Right ventricle myocardium inferior (tissue), 1 donor: ENCODE data around the gene STK25. TPM values are rescaled to one million over a fixed set of nuclear protein-coding genes. Genes with fewer than 3 reads are reported as not detected.
"Not testable (repeated sequence)": the region's sequence is repeated elsewhere in the genome, so short reads cannot be mapped to it uniquely, and the experiment has no call there.

Source experiments
- ATAC-seq: fragments of 200-7000 bp; cut with Tn5 transposase; one replicate; pipeline ENCODE4 v1.9.1; 2020; ENCODE audit warnings: mild to moderate bottlenecking, moderate library complexity
- DNase-seq: peaks from one replicate; pipeline ENCODE4 v3.0.0; 2021; ENCODE audit errors: missing footprints
- intact Hi-C: fragments of 100-400 bp; cut with DNase I; formaldehyde crosslinking; loops from one replicate; pipeline ENCODE4 v1.11.0; 2022
- microRNA-seq: library from miRNA; unstranded; fragments of <30 nt; microRNA quantifications from one replicate; pipeline ENCODE4 v1.2.0, GENCODE V29; 2020
- total RNA-seq: library from RNA; stranded (reverse); fragmentation: NEBNext Ultra II Directional; extraction: Animal tissue kit (Norgen Biotek cat#: 25700); gene quantifications from one replicate; pipeline ENCODE4 v1.2.1, GENCODE V29; 2021
- donor health status: DM: no; HTN: yes; CAD: no; lungs with severe emphysema.

STK25 gene
- total RNA-seq, 1 donor from 2014 or later: 97.4 TPM

- DNase-seq (no peak), ATAC-seq (no peak)
- intact Hi-C loops: no loop called here
Measured at GRCh38 chr2:241454837-241455485, 53.4 kb downstream of the STK25 start.

DNA sequence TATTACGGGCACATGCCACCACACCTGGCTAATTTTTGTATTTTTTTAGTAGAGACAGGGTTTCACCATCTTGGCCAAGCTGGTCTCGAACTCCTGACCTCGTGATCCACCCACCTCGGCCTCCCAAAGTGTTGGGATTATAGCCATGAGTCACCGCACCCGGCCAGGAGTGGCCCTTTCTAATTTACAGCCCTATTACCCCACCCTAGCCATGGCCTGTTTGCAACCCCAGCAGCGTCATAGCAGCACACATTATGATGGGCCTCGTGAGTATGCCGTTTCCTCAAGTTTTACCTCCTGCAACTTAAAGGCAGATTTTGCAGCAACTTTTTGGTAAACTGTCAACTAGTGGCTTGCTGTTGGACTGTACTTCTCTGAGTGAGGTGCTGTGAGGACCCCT lies 54.5 kb downstream of the STK25 start:
- intact Hi-C loops, DNase-seq, ATAC-seq: not testable (repeated sequence)

DNA sequence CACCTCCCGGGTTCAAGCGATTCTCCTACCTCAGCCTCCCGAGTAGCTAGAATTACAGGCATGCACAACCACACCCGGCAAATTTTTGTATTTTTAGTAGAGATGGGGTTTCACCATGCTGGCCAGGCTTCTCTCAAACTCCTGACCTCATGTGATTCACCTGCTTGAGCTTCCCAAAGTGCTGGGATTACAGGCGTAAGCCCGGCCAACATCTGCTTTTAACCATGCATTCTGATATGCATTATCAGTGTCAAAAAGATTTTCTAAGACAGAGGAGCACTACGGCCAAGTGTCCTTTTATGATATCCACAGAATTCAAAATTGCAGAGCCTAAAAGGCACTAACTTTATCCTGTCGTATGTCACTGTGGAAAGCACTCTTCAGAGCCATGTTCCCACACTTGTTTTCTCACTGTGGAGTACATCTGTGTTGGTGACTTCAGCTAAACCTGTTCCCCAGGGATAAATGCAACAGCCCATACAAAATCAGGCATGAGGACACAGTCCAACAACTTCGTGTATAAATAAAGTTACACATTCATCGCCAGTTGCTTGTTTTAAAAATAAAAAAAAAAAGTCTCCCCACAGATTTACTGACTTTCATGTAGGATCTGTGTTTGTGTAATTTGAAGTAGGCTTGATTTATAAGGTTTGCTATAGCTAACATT lies 56.4 kb downstream of the STK25 start:
- intact Hi-C loops: no loop called here
- DNase-seq (no peak), ATAC-seq (no peak)

GRCh38 chr2:241450092-241450491 lies 58.3 kb downstream of the STK25 start:
- ATAC-seq, DNase-seq, intact Hi-C loops: not testable (repeated sequence)

GRCh38 chr2:241445426-241445825 lies 63.0 kb downstream of the STK25 start:
- no peak for ATAC-seq
- intact Hi-C loops: no loop called here
- no peak for DNase-seq

- intact Hi-C loops: no loop called here
- no peak for ATAC-seq
- DNase-seq: no peak
Measured at GRCh38 chr2:241443486-241444223, 64.7 kb downstream of the STK25 start.

Small RNA genes within 50 kb of the gene (microRNA-seq; reads per million reads assigned to microRNA genes)
- not detected for gene MIR3133

Other genes with a start within 250 kb of the STK25 start
- gene HDLBP, start 192.9 kb downstream of the STK25 start, total RNA-seq: 393 TPM
- gene SEPTIN2, start 192.7 kb downstream of the STK25 start, total RNA-seq: 150 TPM
- 15.0 TPM for gene FARP2, start 152.3 kb downstream of the STK25 start, total RNA-seq
- gene BOK, start 50.2 kb upstream of the STK25 start, total RNA-seq: 4.5 TPM
- gene THAP4, start 128.6 kb upstream of the STK25 start, total RNA-seq: 83.2 TPM
- gene ATG4B, start 129.1 kb upstream of the STK25 start, total RNA-seq: 43.3 TPM
- gene DTYMK, start 178.2 kb upstream of the STK25 start, total RNA-seq: 11.1 TPM
- 16.5 TPM for gene ING5, start 193.5 kb upstream of the STK25 start, total RNA-seq
- gene D2HGDH, start 226.0 kb upstream of the STK25 start, total RNA-seq: 19.6 TPM